NCI-H1048 (cell line): Measurements from ENCODE around the gene FHL1.
"Not testable (repeated sequence)": the region's sequence is repeated elsewhere in the genome, so short reads cannot be mapped to it uniquely, and the experiment has no call there.

Experiments
- DNase-seq: peaks from one replicate; lab custom pipeline; 2025; lab: John Stamatoyannopoulos, UW

FHL1 gene

DNA sequence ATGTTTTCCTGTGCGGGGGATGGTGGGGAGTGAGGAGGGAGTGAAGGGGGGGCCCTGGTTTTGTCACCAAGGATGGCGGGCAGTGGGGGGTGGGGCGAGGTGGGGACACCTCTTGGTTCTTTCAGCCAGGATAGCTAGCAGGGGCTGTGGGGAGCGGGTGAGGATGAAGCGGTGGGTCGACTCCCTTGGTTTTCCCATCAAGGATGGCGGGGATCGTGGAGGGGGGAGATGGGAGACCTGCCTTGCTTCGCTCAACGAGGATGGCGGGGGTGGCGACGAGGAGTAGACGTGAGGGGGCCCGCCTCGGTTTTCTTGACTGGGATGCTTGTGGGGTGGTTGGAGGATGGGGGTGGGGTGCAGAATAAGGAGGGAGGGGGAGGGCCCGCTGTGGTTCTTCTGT lies 643 bp downstream of the FHL1 start:
- DNase-seq = no peak

DNA sequence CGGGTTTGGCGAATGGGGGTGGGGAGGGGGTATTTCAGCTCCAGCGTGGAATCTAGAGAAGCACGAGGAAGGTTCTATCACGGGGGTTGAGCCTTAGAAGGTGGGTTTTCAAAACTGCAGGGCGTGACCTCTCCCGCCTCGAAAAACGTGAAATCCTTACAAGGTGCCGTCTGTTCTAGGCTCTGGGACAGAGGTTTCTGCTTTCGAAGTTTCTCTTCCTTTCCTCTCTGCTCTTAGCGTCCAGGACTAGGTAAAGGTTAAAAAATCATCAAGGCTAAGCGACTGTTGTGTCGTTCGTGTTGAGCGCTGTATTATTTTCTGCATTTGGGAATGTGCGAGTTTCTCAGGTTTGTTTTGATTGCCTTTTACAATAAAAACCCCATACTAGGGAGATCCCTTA lies 1.1 kb downstream of the FHL1 start:
- no peak for DNase-seq

DNA sequence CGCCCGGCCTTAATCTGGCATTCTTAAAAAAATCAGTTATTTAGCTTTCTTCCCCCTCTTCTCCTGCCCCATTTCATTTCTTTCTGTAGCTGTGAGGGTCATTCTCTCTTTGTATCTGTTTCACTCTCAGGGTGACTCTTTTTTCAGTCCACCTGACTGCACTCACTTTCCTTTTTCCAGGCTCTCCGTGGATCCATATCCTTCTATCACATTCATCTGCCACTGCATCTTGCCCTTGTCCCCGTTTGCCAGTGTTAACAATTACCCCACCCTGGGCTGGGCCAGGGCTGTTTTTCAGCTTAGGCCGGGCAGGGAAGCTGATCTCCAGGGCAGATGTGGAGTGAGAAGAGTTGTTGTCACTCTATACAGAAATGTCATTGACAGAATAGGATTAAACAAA lies 7.7 kb downstream of the FHL1 start:
- no peak for DNase-seq

DNA sequence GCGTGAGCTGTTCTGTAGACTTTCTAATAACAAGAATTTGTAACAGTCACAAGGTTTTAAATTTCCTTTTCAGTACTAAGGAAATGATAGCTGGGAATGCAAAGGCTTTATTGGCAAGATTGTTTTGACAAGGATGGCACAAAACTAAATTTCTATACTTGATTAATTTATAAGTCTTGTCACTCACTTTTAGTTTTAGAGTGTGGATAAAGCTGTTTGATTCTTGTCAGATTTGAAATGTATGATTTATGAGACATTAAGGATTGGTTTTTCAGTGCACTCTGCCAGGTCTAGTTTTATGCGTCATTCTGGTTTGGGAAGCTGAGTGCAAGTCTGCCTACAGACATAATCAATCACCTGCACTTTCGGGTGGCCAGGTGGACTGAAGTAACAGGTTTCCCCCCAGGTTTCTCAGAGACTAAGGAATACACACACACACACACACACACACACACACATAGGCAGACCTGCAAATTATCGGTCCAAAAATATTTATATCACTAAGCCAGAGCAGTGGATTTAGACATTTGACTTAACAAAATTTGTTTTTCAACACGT lies 9.3 kb downstream of the FHL1 start:
- no peak for DNase-seq

DNA sequence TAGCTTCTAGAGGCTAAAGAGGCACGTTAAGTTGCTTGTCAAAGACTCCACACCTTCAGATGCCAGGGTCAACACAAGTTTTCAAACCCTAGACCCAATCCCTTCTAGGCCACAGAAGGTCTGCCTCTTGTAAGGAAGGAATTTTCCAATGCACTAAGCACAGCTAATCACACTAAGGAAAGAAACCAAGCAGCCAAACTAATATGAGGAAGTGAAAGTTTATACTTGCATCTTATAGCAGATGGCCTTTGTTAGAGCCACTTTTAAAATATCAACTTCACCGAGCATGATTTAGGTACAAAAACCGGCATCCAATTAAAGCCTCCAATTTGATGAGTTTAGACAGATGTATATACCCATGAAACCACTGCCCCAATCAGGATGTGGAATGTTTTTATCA lies 9.9 kb downstream of the FHL1 start:
- DNase-seq = no peak

DNA sequence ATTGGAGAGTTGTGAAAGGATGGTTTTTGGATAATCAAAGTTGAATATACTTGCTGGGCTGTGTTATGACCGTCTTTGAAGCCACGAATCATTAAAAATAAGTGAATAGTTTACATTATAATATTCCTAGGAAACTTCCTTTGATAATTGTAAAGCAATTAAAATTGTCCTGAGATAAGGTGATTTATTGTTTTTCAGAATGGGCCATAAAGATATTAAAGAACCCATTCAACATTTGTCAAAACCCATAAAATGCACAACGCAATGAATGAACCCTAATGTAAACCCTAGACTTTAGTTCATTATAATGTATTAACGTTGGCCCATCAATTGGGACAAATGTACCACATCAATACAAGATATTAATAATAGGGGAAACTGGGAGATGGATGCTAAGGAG lies 11.4 kb downstream of the FHL1 start:
- no peak for DNase-seq

DNA sequence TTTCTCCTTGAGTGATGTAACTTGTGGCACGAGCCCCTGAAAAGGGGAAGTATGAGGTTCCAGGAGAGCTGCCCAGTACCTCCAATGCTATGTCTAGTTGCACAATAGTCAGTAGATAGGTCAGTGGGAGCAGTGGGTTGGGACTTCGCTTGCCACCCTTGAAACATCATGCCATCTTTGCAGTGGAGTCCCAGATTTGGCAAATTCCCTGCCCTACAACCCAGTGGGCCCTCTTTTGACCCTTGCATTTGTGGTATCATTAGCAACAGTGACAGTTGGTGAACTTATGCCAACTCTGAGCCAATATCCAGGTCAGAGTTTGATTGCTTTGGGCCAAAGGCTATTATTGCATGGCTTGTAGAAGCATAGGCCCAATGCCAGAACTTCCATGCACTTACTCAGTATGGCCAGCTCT lies 12.3 kb downstream of the FHL1 start:
- no peak for DNase-seq

DNA sequence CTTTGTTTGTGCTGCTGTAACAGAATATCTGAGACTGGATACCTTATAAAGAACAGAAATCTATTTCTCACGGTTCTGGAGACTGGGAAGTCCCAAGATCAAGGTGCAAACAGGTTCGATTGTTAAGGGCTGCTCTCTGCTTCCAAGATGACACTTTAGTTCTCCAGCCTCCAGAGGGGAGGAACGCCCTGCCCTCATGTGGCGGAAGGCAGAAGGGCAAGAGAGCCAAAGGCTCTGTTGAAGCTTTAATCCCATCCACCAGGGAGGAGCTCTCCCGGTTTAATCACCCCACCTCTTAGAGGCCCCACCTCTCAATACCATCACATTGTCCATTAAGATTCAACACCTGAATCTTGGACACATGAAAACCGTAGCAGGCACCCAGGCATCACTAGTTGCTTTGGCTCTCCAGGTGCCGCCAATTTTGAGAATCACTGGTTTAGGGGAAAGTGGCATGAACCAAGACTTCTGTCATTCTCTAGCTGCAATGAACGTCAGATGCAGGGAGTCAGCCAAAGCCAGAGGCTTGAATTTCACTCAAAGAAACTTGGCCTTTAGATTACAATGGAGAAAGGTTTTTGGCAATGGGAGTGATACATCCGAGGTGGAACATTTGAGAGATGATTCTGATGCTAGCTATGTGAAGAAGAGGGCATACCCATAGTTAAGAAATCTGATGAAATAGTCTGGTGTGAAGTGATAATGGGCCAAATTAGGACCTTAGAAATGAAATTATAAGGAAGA lies 15.7 kb downstream of the FHL1 start:
- DNase-seq = no peak

DNA sequence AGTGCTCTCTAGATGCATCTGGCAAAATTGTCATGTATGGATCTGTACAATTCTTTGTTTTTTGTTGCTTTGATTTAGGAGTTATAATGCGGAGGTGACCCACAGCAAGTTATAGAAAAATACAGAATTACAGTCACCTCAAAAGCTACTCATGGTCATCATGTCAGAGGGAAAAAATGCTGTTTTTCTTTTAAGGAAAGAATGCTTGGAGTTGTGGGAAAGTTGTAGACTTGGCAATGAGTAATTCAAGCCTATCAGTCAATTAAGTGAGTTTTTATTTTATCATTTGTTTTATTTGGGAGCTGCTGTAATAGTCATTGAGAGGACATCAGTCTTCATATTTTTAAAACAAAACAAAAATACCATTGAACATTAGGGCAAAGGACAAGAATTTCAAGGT lies 16.4 kb downstream of the FHL1 start:
- no peak for DNase-seq

DNA sequence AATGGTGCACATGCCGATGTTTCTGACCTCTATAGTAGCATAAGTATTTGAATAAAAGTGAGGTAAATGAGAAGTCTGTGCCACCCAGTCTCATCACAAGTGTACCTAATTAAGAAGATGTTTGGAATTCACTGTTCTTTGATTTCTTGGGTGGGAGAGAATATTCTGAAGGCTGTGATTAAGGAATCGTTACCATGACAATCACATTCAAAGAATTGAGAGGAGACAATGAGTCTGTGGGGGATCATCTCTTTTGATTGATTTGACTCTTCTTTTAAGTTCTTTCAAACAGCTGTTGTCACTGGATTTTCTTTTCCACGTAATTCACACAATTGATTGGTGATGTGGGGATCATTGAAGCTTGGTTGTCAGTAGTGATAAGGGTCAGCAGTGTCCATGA lies 18.1 kb downstream of the FHL1 start:
- DNase-seq = no peak

DNA sequence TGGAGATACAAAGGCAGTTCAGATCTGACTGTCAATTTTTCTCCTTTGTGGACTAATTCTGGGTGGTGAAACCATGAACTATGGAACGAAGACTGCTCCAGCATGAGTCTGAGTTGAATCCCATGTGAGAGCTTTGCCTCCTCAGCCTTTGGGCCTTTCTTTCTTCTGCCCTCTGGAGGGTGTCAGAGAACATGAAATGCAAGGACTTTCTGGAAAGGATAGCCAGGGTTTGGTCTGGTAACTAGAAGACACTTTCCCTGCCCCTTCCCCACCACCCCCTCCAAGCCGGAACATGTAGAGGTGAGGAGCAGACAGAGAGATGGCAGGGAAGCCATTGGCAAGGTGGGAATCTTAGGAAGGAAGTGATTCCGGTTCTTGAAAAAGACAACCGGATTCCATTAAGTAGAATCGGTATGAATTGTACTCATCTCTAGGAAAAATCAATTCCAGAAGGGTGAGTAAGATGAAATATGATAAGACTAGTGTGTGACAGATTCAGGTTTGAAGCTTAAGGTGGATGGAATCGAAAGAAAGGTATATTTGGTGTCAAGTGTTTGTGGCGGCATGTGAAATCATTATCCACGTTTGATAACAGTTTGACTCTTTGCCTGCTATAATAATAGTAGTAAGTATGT lies 19.0 kb downstream of the FHL1 start:
- DNase-seq = no peak

DNA sequence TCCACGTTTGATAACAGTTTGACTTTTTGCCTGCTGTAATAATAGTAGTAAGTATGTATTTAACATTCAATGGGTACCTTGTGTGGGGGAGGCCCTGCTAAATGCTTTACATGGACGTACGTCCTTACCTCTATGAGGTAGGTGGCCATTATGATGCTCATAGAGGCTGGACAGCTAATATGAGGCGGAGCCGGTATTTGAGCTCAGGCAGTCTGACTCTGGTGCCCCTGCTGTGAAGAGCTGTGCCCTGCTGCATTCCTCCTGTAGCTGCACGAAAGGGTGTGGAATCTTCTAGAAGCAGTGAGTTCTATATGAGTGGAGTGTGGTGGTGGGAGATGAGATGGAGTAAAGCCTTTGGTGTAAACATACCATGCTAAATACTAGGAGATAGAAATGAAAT lies 20.7 kb downstream of the FHL1 start:
- DNase-seq = not testable (repeated sequence)

DNA sequence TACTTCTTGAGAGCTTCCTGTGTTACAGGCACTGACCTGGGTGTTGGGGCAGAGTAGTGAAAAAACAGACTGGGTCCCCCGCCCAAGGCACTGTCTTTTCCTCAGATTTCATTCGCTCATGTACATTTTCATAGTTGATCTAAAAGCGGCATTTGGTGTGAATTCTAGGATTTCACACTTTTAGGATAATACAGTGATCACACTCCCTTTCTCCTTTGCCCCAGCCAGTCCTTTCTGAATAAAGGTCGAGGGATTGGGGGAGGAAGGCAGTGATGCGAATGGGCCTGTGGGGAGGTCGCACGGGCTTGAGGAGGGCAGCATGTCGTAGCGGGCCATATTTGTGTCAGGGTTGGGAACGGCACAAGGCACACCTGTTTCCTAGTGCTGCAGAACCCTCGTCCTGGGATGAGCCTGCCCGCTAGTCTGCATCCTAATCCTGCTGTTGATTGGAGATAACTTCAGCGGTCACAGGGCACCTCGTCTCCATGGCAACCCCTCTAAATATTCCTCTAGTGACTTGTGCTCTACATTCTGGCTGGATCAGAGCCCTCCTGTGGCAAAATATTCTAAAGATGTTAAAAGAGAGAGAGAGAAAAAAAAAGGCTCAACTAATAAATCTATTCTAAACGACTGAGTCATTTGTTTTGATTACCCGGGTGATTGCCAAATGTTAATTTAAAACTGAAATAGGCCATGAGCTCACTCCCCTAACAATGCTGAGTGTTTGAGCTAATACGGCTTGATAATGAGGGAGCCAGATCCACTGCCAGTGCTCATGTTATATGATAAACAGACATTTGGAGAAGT lies 21.8 kb downstream of the FHL1 start:
- no peak for DNase-seq

DNA sequence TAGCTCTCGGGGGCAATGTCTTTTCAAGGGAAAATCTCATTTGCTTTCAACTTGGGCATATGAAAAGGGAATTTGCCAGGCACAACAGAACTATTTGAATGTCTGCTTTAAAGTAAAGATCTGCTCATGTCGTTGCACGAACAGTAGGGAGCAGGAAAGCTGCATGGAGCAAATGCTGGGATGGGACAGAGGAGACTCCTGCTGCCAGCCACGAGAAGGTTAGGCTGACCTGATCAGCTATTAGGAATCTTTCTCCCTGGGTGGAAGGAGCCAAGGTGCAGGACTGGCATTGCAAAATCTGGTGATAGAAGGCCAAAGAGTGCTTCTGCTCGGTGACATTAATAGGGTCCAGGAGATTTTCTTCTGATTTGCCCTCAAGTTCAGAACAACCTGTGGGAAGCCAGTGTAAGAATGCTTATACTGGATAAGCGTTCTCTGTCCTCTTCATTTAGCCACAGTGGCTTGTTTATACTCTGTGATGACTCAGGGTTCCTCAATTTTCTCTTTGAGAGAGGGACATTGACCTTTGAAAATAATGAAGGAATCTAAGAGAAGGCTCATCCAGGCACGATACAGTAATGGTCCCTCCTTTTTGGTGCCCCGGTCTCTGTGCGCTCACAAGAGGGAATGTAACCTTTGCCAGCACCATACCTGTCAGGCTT lies 22.9 kb downstream of the FHL1 start:
- DNase-seq = no peak

DNA sequence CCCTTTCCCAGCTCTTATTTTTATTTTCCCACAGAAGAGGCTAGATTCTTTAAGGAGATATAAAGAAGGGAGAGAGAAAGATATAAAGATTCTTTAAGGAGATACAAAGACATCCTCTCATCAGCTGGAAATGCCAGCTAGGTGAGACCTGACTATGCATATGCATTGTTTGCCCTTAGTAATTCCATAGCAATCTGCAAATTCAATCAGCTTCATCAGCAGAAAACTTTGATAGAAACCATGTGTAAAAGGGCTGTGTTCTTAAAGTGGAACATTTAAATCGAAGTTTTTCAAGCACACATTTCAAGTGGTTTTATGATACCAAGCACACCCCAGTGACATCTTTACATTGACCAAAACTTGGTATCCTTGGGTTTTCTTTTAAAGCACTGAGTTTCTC lies 24.1 kb downstream of the FHL1 start:
- DNase-seq = no peak

DNA sequence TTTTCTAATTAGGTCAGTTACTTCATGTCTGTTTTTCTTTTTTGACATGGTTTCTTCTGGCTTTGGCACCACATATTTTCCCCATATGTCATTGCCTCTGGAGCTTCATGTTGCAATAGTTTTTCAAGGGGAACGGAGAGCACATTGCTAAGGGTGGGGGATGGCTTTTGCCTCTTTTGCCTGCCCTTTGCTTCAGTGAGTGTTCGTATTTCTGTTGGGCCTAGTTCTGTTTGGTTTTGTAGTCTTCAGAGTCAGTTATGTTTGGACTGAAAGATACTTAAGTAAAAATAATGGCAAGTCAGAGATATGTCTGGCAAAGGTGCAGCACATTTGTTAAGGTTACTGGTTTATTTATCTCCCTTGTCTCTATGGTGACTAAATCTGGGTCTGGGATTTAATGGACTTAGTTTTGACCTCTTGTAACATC lies 29.1 kb downstream of the FHL1 start:
- no peak for DNase-seq

DNA sequence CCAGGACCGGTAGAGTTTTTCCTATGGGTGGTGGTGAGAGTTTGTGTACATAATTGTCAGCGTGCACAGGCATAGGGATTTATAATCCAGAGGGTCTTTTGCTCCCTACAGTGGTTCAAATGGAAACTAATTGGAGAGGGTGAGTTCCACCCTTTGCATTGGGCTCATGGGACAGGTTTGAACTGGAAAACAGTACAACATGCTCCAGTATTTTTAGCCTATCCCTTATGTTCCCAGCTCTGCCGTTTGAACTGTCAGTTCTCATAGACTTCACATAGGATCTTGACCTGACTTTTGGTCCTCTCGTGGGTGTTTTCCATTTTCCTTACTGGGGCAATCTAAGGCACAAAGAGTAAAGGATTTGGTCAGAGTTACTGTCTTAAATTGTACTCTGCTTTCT lies 31.8 kb downstream of the FHL1 start:
- no peak for DNase-seq

DNA sequence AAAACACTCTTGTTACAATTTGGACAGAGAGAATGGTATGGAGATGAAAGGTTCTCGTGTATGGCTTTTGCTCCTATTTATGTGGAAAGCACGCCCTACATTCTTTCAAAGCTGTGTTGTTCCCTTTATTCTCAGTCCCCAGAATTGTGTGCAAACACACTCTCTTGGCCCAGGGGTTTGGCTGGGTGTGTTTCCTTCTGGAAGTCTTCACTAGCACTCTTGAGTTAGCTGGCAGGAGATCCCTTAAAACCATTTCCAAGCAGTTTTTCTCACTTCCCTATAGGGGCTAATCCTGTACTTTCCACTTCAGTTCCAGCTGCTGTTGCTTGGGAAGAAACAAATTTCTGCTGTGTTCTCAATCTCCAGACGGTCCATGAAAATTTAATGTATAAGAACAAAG lies 35.1 kb downstream of the FHL1 start:
- DNase-seq = no peak

DNA sequence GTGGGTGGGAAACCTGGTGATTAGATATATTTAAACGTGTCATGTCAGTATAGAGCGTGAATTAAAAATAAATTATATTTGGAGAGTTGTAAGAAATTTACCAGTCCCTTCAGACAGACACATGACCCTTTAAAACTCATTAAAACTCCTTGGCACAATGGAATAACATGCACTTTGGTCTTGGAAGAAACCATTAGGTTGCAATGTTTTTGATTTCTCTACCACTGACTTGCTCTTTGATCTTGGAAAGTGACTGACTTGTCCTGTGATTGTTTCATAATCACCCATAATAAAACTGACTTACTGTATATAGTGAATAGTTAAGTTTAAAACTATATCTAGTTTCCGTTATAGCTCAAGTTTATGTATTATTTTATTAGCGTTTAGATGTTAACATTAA lies 35.8 kb downstream of the FHL1 start:
- no peak for DNase-seq

DNA sequence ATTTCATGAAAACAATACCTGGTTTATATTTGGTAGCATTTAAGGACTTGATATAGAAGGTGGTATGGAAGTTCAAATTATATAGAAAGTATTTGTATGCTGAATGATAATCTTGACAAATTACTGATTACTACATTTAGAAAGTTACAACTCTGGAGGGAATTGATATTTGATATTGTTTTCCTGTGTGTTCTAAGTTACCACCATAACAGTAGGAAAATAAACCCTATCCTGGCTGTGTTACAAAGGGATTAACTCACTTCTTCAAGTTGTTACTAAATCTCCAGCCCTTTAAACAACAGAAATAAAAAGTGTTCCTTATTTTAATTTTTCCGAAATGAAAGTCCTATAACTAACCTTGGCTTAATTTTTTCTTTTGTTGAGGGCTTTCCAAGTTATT lies 36.6 kb downstream of the FHL1 start:
- no peak for DNase-seq

DNA sequence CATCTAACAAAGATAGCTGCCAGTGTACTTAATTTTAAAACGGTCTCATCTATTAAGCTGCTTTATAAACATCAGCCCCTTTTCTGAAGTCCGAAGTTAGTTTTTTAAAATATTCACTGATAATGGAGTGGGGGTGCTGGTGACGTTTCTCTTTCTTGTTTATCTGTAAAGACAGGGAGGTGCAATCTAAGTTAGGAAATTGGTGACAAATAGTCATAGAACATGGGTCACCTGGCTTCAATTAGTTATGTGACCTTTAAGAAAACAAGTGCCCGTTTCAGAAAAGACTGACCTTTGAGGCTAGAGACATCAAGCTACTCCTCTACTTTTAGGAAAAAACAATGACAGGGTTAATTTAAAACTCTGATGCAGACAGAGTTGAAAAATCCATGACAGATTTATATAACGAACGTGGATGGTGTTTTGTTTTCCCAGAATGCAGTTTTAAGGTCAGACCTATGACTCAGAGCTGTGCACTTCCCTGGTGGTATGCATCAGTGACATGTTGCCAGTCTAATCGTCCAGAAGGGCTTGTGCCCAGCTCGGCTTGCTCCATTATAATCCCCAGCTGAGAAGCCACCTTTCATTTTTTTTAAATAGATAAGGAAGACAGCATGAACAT lies 38.2 kb downstream of the FHL1 start:
- DNase-seq = no peak

DNA sequence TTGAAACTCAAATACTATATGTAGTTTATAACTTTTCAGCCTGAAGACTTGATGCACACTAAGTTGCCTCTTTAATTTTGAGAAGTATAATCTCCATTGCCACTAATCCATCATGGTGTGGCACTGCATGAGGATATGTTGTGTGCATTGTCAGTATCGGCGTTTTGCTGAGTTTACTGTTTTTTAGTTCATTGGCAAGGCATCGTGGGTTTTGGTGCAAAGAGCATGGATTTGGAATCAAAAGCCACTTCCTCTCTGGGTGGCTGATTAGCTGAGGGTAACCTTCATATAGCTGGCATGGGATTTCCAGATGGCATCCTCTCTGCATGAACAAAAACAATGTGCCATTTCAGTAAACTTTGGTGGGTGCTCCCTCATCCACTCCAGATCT lies 38.7 kb downstream of the FHL1 start:
- no peak for DNase-seq
